A673 (cell line): Measurements from ENCODE around the gene LEFTY1. TPM values are rescaled to one million over a fixed set of nuclear protein-coding genes. Genes with fewer than 3 reads are reported as not detected.

Experiments
- BruUV-seq: library from RNA; stranded (reverse); fragments of 400-500 nt; replicated peaks from 2 replicates; lab custom pipeline; 2021; lab: Mats Ljungman, UMichigan
- CTCF ChIA-PET: fragments of 300-600 bp; sonication (Branson Sonifier 250); formaldehyde crosslinking; loops from one replicate; lab custom pipeline; 2022; ENCODE audit warnings: antibody characterized with exemption; lab: Charles Lee
- POLR2A ChIA-PET: fragments of 300-600 bp; sonication (Branson Sonifier 250); formaldehyde crosslinking; loops from one replicate; lab custom pipeline; 2022; ENCODE audit warnings: antibody characterized with exemption; ENCODE audit not compliant: low non-redundant PET; lab: Charles Lee
- DNase-seq: peaks from one replicate; pipeline ENCODE4 v3.0.0-alpha.2; 2015; ENCODE audit warnings: low spot score
- H3K27ac ChIP-seq: fragments of 200-600 bp; sonication (generic); 2 replicates; pipeline ENCODE4 v1.5.1; 2016; ENCODE audit warnings: mixed run types, low read depth, mild to moderate bottlenecking, mixed read lengths, antibody characterized with exemption, low read length; ENCODE audit not compliant: poor library complexity, severe bottlenecking
- H3K27me3 ChIP-seq: fragments of 200-600 bp; sonication (generic); replicated peaks from 2 replicates; pipeline ENCODE4 v1.6.1; 2017; ENCODE audit warnings: mixed run types, low read depth, mild to moderate bottlenecking, mixed read lengths, antibody characterized with exemption, low read length; ENCODE audit not compliant: insufficient read depth, poor library complexity
- H3K36me3 ChIP-seq: fragments of 200-600 bp; sonication (generic); 2 replicates; pipeline ENCODE4 v1.6.1; 2016; ENCODE audit warnings: mixed run types, mild to moderate bottlenecking, mixed read lengths, antibody characterized with exemption, low read length; ENCODE audit not compliant: insufficient read depth, poor library complexity, severe bottlenecking
- H3K4me1 ChIP-seq: fragments of 200-600 bp; sonication (generic); 2 replicates; pipeline ENCODE4 v1.6.1; 2017; ENCODE audit warnings: mixed run types, mild to moderate bottlenecking, mixed read lengths, antibody characterized with exemption, low read length; ENCODE audit not compliant: insufficient read depth, poor library complexity, severe bottlenecking
- H3K4me3 ChIP-seq: fragments of 200-600 bp; sonication (generic); 2 replicates; pipeline ENCODE4 v1.5.1; 2016; ENCODE audit warnings: low read depth, mixed run types, mild to moderate bottlenecking, mixed read lengths, low read length; ENCODE audit not compliant: poor library complexity, severe bottlenecking
- H3K9me3 ChIP-seq: fragments of 200-600 bp; sonication (generic); 2 replicates; pipeline ENCODE4 v1.6.1; 2016; ENCODE audit warnings: mixed run types, low read depth, mild to moderate bottlenecking, mixed read lengths, antibody characterized with exemption, low read length; ENCODE audit not compliant: poor library complexity, severe bottlenecking
- CTCF ChIP-seq: fragments of 300-800, 200-600 bp; sonication (generic); conservative IDR thresholded peaks from 2 replicates; pipeline ENCODE4 v1.5.1; 2017; ENCODE audit warnings: low read depth, mild to moderate bottlenecking, antibody characterized with exemption, low read length, moderate library complexity, mixed read lengths
- EZH2 ChIP-seq: fragments of 200-600 bp; sonication (generic); IDR thresholded peaks from 2 replicates; pipeline ENCODE4 v1.6.1; 2017; ENCODE audit warnings: borderline replicate concordance, low read depth, mild to moderate bottlenecking, mixed read lengths, antibody characterized with exemption, low read length; ENCODE audit not compliant: poor library complexity, severe bottlenecking
- intact Hi-C: fragments of 100-400 bp; cut with micrococcal nuclease; formaldehyde crosslinking; loops from one replicate; pipeline ENCODE4 v1.10.0; 2022; ENCODE audit not compliant: unreplicated experiment
- total RNA-seq: library from RNA; stranded (reverse); gene quantifications from 2 replicates; pipeline ENCODE4 v1.2.3, GENCODE V29; 2021

The LEFTY1 gene
- total RNA-seq, 1 experiment from 2014 or later, result not detected

GRCh38 chr1:225926551-225927113, 37.7 kb upstream of the LEFTY1 start:
- H3K36me3 ChIP-seq, result no peaks in the 10 kb centered on the region
- peaks cover 11% of the 10 kb centered on the region for H3K4me1 ChIP-seq
- intact Hi-C loops, result no loop called here
- H3K27me3 ChIP-seq, result no peaks in the 10 kb centered on the region
- DNase-seq, result no peak
- POLR2A ChIA-PET, result no interaction called here
- H3K27ac ChIP-seq, result no peak overlapping the region
- TF ChIP-seq EZH2 (no peak), CTCF (no peak)
- BruUV-seq, result no TSS peak
- no peak overlapping the region for H3K4me3 ChIP-seq
- H3K9me3 ChIP-seq, result no peaks in the 10 kb centered on the region
- CTCF ChIA-PET, result no interaction called here

GRCh38 chr1:225923692-225924555, 35.0 kb upstream of the LEFTY1 start, which contains the start of gene PYCR2:
Gene PYCR2 (minus strand): TSS chr1:225924250. CDS start chr1:225924110, 140 bp downstream.
- Histone ChIP-seq H3K4me1 (peaks cover 33% of the 10 kb centered on the region), H3K27me3 (no peaks in the 10 kb centered on the region), H3K9me3 (no peaks in the 10 kb centered on the region), H3K27ac (peak within 1 kb of the TSS; percentile 97), H3K4me3 (peak within 1 kb of the TSS; percentile 99), H3K36me3 (peaks cover 13% of the 10 kb centered on the region)
- peak; percentile 98 for DNase-seq
- intact Hi-C loops, result no loop called here
- ChIA-PET CTCF (interaction anchor here (0.6 kb wide), 1 partner anchor 326 kb away, joined by 4 read pairs; no protein-coding TSS in a partner anchor), POLR2A (interaction anchor here (0.6 to 1.0 kb wide), 2 partner anchors 138 to 146 kb away, joined by 8 to 12 read pairs; partner anchors contain the start of genes H3-3A and SRP9)
- TSS peak; percentile 80 for BruUV-seq
- TF ChIP-seq EZH2, result no peak
- TF ChIP-seq CTCF, result no peak

GRCh38 chr1:225923381-225923691, 34.4 kb upstream of the LEFTY1 start:
- no peaks in the 10 kb centered on the region for H3K9me3 ChIP-seq
- no TSS peak for BruUV-seq
- ChIA-PET POLR2A (no interaction called here), CTCF (no interaction called here)
- no peak for DNase-seq
- intact Hi-C loops, result no loop called here
- no peaks in the 10 kb centered on the region for H3K27me3 ChIP-seq
- H3K4me1 ChIP-seq, result peaks cover 33% of the 10 kb centered on the region
- H3K36me3 ChIP-seq, result peaks cover 18% of the 10 kb centered on the region
- peak overlapping the region; percentile 99 for H3K4me3 ChIP-seq
- TF ChIP-seq EZH2, result no peak
- no peak for TF ChIP-seq CTCF
- peak overlapping the region; percentile 97 for H3K27ac ChIP-seq
